ENCODE measurements around the gene ZWILCH.

The ZWILCH gene

GRCh38 chr15:66595931-66596545, 90.9 kb downstream of the ZWILCH start:
- no peak overlapping the region for H3K4me3 ChIP-seq (ENCODE audit: low read length)
- no peak for DNase-seq (ENCODE audit: low read depth)
- no peak for TF ChIP-seq CTCF (conservative IDR thresholded peaks at IDR 0.05; ENCODE audit: low read depth, low read length)

- no peak for TF ChIP-seq CTCF (conservative IDR thresholded peaks at IDR 0.05; ENCODE audit: low read depth, low read length)
- DNase-seq (ENCODE audit: low read depth): no peak
- H3K4me3 ChIP-seq (ENCODE audit: low read length): no peak overlapping the region
These were observed 93.1 kb downstream of the ZWILCH start for GRCh38 chr15:66598095-66598815.
